ENCODE data around the gene TALDO1.

GRCh38 chr11:749731-750130, 2.5 kb downstream of the TALDO1 start:
- TF ChIP-seq, protein P1, sequence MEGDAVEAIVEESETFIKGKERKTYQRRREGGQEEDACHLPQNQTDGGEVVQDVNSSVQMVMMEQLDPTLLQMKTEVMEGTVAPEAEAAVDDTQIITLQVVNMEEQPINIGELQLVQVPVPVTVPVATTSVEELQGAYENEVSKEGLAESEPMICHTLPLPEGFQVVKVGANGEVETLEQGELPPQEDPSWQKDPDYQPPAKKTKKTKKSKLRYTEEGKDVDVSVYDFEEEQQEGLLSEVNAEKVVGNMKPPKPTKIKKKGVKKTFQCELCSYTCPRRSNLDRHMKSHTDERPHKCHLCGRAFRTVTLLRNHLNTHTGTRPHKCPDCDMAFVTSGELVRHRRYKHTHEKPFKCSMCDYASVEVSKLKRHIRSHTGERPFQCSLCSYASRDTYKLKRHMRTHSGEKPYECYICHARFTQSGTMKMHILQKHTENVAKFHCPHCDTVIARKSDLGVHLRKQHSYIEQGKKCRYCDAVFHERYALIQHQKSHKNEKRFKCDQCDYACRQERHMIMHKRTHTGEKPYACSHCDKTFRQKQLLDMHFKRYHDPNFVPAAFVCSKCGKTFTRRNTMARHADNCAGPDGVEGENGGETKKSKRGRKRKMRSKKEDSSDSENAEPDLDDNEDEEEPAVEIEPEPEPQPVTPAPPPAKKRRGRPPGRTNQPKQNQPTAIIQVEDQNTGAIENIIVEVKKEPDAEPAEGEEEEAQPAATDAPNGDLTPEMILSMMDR (IDR thresholded peaks at IDR 0.05; ENCODE audit: poor library complexity) = no peak
- TF ChIP-seq EZH2 (IDR thresholded peaks at IDR 0.05; ENCODE audit: borderline replicate concordance) = no peak
- no peak for TF ChIP-seq EZH2phosphoT487 (IDR thresholded peaks at IDR 0.05; ENCODE audit: low read depth, severe bottlenecking, unreplicated experiment)
